Stimulated activated CD4-positive, alpha-beta T cell treated with anti-CD3 and anti-CD28 coated beads, Interleukin-1b, Interleukin-23, amount 100 ng/mL, for 24 hours (primary cell): Measurements from ENCODE around the gene LONRF2.

Experiments used
- DNase-seq, 4 experiments: peaks; one replicate each; pipeline ENCODE4 v3.0.0-alpha.2; 2020; ENCODE audit warnings: low read depth in 4 of 4, low spot score in 1 of 4

LONRF2 gene

DNA sequence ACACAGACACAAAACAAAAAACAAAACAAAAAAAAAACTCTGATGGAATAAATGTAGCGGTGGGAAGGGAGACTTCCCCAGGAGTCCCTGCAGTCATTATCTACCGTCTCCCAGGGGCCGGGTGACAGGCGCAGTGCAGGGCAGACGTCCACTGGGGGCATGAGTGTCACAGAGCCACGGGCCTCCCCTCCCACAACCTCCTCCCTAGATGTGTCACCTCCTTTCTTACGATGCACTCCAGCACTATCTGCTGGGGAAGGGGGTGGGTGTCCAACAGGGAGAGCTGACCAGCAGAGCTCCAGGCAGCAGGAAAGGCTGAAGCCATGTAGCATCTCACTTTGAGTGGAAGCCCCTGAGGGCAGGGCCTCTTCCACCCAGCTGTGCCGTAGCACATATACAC is 84.5 kb downstream of the LONRF2 start:
- no peak for DNase-seq

DNA sequence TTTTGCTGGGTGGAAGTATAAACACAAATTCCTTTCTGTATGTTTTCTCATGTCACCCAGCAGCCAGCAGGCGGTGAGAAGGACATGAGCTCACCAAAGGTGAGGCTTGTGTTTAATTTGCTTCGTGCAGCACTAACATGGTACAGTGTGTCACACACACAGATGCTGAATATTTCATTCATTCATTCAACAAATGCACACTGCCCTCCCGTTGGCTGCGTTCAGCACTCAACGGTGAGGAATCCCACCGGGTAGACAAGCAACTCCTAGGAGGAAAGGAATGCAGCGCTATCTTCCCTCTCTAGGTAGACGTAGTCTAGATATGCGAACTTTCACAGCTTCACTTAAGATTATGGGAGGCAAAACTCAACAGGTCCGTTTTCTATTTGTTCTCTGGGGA is 85.1 kb downstream of the LONRF2 start:
- no peak for DNase-seq

GRCh38 chr2:100236166-100236565 is 86.1 kb downstream of the LONRF2 start:
- DNase-seq = no peak

- DNase-seq = no peak
Measured at GRCh38 chr2:100235581-100235980, 86.7 kb downstream of the LONRF2 start.

GRCh38 chr2:100235098-100235497 is 87.2 kb downstream of the LONRF2 start:
- no peak for DNase-seq

GRCh38 chr2:100234141-100234540 is 88.2 kb downstream of the LONRF2 start:
- DNase-seq = no peak

GRCh38 chr2:100233061-100233460 is 89.2 kb downstream of the LONRF2 start:
- no peak for DNase-seq

DNA sequence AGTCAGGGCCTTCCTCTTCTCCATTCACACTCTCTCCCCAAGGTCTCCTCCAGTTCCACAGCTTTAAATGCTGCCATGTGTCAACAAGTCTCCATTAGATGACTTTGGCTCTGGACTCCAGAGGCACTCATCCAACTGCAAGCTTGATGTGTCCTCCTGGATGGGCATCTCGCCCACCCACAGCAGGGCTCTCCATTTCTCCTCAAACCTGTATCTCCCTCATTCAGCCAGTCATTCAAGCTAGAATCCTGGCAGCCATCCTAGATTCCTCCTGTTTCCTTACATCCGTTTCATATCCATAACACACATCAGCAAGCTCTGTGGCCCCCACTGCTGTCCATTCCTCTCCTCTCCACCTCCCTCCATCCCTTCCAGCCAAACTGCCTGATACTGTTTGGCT is 91.5 kb downstream of the LONRF2 start:
- DNase-seq = no peak

GRCh38 chr2:100228967-100229366 is 93.3 kb downstream of the LONRF2 start:
- no peak for DNase-seq

DNA sequence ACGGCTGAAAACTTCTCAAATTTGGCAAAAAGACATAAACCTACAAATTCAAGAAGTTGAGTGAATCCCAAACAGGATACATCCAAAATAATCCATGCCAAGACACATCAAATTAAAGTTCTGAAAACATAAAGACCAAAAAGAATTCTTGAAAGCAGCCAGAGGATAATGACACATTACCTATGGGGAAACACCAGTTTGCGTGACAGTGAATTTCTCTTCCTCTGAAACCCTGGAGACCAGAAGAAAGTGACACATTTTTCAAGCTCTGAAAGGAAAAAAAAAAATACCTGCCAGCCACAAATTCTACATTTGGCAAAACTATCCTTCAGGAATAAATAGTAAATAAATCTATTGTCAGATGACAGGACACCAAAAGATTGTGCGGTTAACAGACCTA is 93.9 kb downstream of the LONRF2 start:
- no peak for DNase-seq

- no peak for DNase-seq
Measured at GRCh38 chr2:100224988-100225710, 97.2 kb downstream of the LONRF2 start.

DNA sequence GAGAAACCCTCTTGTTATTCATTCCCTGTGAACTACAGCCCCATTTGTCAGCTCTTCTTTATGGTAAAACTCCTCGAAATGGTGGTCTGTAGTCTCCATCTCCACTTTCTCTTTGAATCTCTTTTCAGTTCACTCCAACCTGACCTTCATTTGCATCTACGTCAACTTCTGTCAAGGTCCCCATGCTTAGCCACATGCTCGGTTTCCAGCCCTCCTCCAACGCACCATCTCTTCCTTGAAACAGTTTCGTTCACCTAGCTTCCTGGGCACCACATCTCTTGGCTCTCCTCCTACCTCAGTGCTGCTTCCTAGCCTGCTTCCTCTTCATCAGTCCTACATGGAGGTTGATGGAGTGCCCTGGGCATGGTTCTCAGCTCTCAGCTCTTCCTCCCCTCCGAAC is 98.8 kb downstream of the LONRF2 start:
- no peak for DNase-seq
